GM12878 (cell line): ENCODE measurements around the gene TBCB. TPM values are rescaled to one million over a fixed set of nuclear protein-coding genes. Genes with fewer than 3 reads are reported as not detected.

Source experiments
- ATAC-seq: fragments of 200-7000 bp; cut with Tn5 transposase; 3 replicates; pipeline ENCODE4 v1.9.1; 2020; ENCODE audit warnings: mild to moderate bottlenecking, moderate library complexity
- BruUV-seq: library from RNA; stranded (reverse); fragments of 400-500 nt; replicated peaks from 2 replicates; lab custom pipeline; 2021; lab: Mats Ljungman, UMichigan
- CTCF ChIA-PET: fragments of 300-600 bp; sonication (Branson Sonifier 250); formaldehyde crosslinking; extraction: SDS; loops from one replicate; lab custom pipeline; 2021; ENCODE audit warnings: inconsistent platforms; lab: Yijun Ruan, JAX
- POLR2A ChIA-PET: fragments of 350-600 bp; formaldehyde crosslinking; extraction: SDS; loops from one replicate; lab custom pipeline; 2021; ENCODE audit warnings: inconsistent platforms; lab: Charles Lee
- RAD21 ChIA-PET: fragments of 300-600 bp; sonication (Branson Sonifier 250); formaldehyde crosslinking; loops from one replicate; lab custom pipeline; 2023; ENCODE audit warnings: antibody characterized with exemption; ENCODE audit not compliant: unreplicated experiment; lab: Charles Lee
- SMC1A ChIA-PET: fragments of 300-600 bp; sonication (Branson Sonifier 250); formaldehyde crosslinking; loops from one replicate; lab custom pipeline; 2023; ENCODE audit not compliant: unreplicated experiment, uncharacterized antibody; lab: Charles Lee
- DNase-seq: peaks from one replicate; pipeline ENCODE4 v3.0.0-alpha.2; 2011; ENCODE audit warnings: low read depth, low spot score
- FAIRE-seq: peaks from 3 replicates; lab custom pipeline; 2011; peaks lifted over from hg19 to GRCh38; lab: Jason Lieb, UNC
- H2AFZ ChIP-seq: 2 replicates; pipeline ENCODE4 v1.6.0; 2011; ENCODE audit warnings: low read depth, low read length, control low read depth; ENCODE audit not compliant: control insufficient read depth
- H3K27ac ChIP-seq: 2 replicates; pipeline ENCODE4 v1.5.1; 2011; ENCODE audit warnings: control low read depth; ENCODE audit not compliant: control insufficient read depth, insufficient read depth
- H3K27me3 ChIP-seq, 2 experiments: replicated peaks in 1 of 2; 2 replicates each; pipeline versions ENCODE4 v1.6.0 to v1.6.1; 2011; ENCODE audit warnings: low read length in 1 of 2; ENCODE audit not compliant: control insufficient read depth in 2 of 2, insufficient read depth in 2 of 2
- H3K36me3 ChIP-seq, 2 experiments: 2 replicates each; pipeline ENCODE4 v1.5.1; 2011; ENCODE audit warnings: low read length in 1 of 2; ENCODE audit not compliant: control insufficient read depth in 2 of 2, insufficient read depth in 2 of 2
- H3K4me1 ChIP-seq: 2 replicates; pipeline ENCODE4 v1.6.1; 2011; ENCODE audit warnings: mild to moderate bottlenecking, low read length, moderate library complexity, mixed read lengths; ENCODE audit not compliant: control insufficient read depth, insufficient read depth
- H3K4me2 ChIP-seq: 2 replicates; pipeline ENCODE4 v1.6.0; 2011; ENCODE audit warnings: control low read depth; ENCODE audit not compliant: control insufficient read depth, insufficient read depth
- H3K4me3 ChIP-seq: fragments of 200-600 bp; sonication (generic); 2 replicates; pipeline ENCODE4 v1.5.1; 2016
- H3K79me2 ChIP-seq: 2 replicates; pipeline ENCODE4 v1.6.0; 2011; ENCODE audit warnings: low read length; ENCODE audit not compliant: control insufficient read depth, insufficient read depth
- H3K9ac ChIP-seq: 2 replicates; pipeline ENCODE4 v1.8.0; 2011; ENCODE audit warnings: low read length, control low read depth, mixed read lengths; ENCODE audit not compliant: control insufficient read depth, insufficient read depth
- H3K9me3 ChIP-seq: replicated peaks from 3 replicates; pipeline ENCODE4 v1.5.1; 2011; ENCODE audit warnings: mild to moderate bottlenecking, low read length; ENCODE audit not compliant: control insufficient read depth, insufficient read depth
- H4K20me1 ChIP-seq: 2 replicates; pipeline ENCODE4 v1.6.0; 2011; ENCODE audit not compliant: control insufficient read depth, insufficient read depth
- BACH1 ChIP-seq: fragments of 450-650 bp; IDR thresholded peaks from 2 replicates; pipeline ENCODE4 v1.6.1; 2017; ENCODE audit warnings: mild to moderate bottlenecking, borderline replicate concordance
- BRCA1 ChIP-seq: IDR thresholded peaks from 2 replicates; pipeline ENCODE4 v1.6.1; 2011; ENCODE audit warnings: low read depth, low read length, improper control_type of control experiment
- CBFB ChIP-seq: IDR thresholded peaks from 2 replicates; pipeline ENCODE4 v1.6.1; 2016; ENCODE audit warnings: antibody characterized with exemption, low read depth
- CEBPB ChIP-seq, 2 experiments: fragments of 150-350 bp in 1 of 2; IDR thresholded peaks; 2 replicates each; pipeline ENCODE4 v1.6.1; 2012 to 2014; ENCODE audit warnings: low read depth in 2 of 2, low read length in 2 of 2, borderline replicate concordance in 1 of 2, inconsistent platforms in 1 of 2
- CHD2 ChIP-seq: IDR thresholded peaks from 2 replicates; pipeline ENCODE4 v1.6.1; 2011; ENCODE audit warnings: low read depth, low read length, improper control_type of control experiment, borderline replicate concordance
- CTCF ChIP-seq, 3 experiments: IDR thresholded peaks in 2 of 3; conservative IDR thresholded peaks in 1 of 3; 2 replicates each; pipeline ENCODE4 v1.5.1; 2011; ENCODE audit warnings: low read depth in 3 of 3, low read length in 3 of 3, mild to moderate bottlenecking in 3 of 3, control low read depth in 2 of 3, moderate library complexity in 2 of 3, inconsistent platforms in 1 of 3, mixed read lengths in 1 of 3; ENCODE audit not compliant: control insufficient read depth in 2 of 3, insufficient read depth in 1 of 3; ENCODE audit errors: extremely low read depth in 1 of 3
- DPF2 ChIP-seq: fragments of 450-650 bp; IDR thresholded peaks from 2 replicates; pipeline ENCODE4 v1.6.1; 2017; ENCODE audit warnings: mild to moderate bottlenecking
- EGR1 ChIP-seq, 2 experiments: IDR thresholded peaks; 1 replicate in 1 of 2; 2 replicates in 1 of 2; pipeline ENCODE4 v1.6.1; 2011 to 2012; ENCODE audit warnings: low read depth in 2 of 2, low read length in 2 of 2, borderline replicate concordance in 1 of 2, mild to moderate bottlenecking in 1 of 2, moderate library complexity in 1 of 2
- GATAD2B ChIP-seq: fragments of 450-650 bp; conservative IDR thresholded peaks from 2 replicates; pipeline ENCODE4 v1.6.1; 2017; ENCODE audit warnings: low read depth, mild to moderate bottlenecking, moderate library complexity
- KLF5 ChIP-seq: fragments of 450-650 bp; IDR thresholded peaks from 2 replicates; pipeline ENCODE4 v1.6.1; 2014; ENCODE audit warnings: mild to moderate bottlenecking; ENCODE audit not compliant: partially characterized antibody
- LARP7 ChIP-seq: fragments of 450-650 bp; IDR thresholded peaks from 2 replicates; pipeline ENCODE4 v1.6.1; 2017; ENCODE audit warnings: mild to moderate bottlenecking
- MEF2A ChIP-seq: IDR thresholded peaks from 2 replicates; pipeline ENCODE4 v1.6.1; 2011; ENCODE audit warnings: low read depth, mild to moderate bottlenecking, low read length, moderate library complexity; ENCODE audit not compliant: insufficient read depth
- MXI1 ChIP-seq: fragments of 150-350 bp; IDR thresholded peaks from 2 replicates; pipeline ENCODE4 v1.6.1; 2011; ENCODE audit warnings: low read depth, mild to moderate bottlenecking, inconsistent platforms, low read length, improper control_type of control experiment
- SKIL ChIP-seq: fragments of 450-650 bp; IDR thresholded peaks from 2 replicates; pipeline ENCODE4 v1.6.1; 2017; ENCODE audit warnings: mild to moderate bottlenecking, low read depth, inconsistent platforms; ENCODE audit not compliant: poor library complexity, severe bottlenecking
- SRF ChIP-seq, 2 experiments: IDR thresholded peaks; 2 replicates each; pipeline ENCODE4 v1.6.1; 2011; ENCODE audit warnings: low read depth in 2 of 2, low read length in 2 of 2, mild to moderate bottlenecking in 1 of 2, moderate library complexity in 1 of 2
- ZBED1 ChIP-seq: IDR thresholded peaks from 2 replicates; pipeline ENCODE4 v1.6.1; 2016; ENCODE audit warnings: borderline replicate concordance
- ZNF207 ChIP-seq: fragments of 450-650 bp; IDR thresholded peaks from 2 replicates; pipeline ENCODE4 v1.6.1; 2014; ENCODE audit warnings: antibody characterized with exemption, mild to moderate bottlenecking, borderline replicate concordance
- ZNF274 ChIP-seq: IDR thresholded peaks from one replicate; pipeline ENCODE4 v1.8.0; 2011; ENCODE audit not compliant: insufficient read length, insufficient read depth
- WGBS: methylation state at CpG from one replicate; pipeline ENCODE4 v1.1.6; 2016; ENCODE audit warnings: low lambda C conversion rate; ENCODE audit not compliant: insufficient replicate concordance, insufficient coverage; ENCODE audit errors: missing lambda C conversion rate; 5-methylcytosine and 5-hydroxymethylcytosine counted together
- in situ Hi-C: fragments of 300-500 bp; cut with MboI; formaldehyde crosslinking; loops from 9 replicates; pipeline ENCODE4 v1.14.3; 2018; ENCODE audit warnings: mixed read lengths
- intact Hi-C: fragments of 100-400 bp; cut with micrococcal nuclease; formaldehyde crosslinking; loops from one replicate; pipeline ENCODE4 v1.14.2; 2022; ENCODE audit not compliant: unreplicated experiment
- polyA plus RNA-seq, 11 experiments: library from polyadenylated mRNA; depleted of rRNA in 4 of 11; unstranded in 6 of 11; stranded (reverse) in 5 of 11; fragments of >200 nt; fragmentation: Nextera tagmentation in 4 of 11; fragmentation: Illumina TruSeq in 1 of 11; extraction: Ambion mirVana in 4 of 11; extraction: Trizol in 1 of 11; gene quantifications; 1 replicate in 1 of 11; 2 replicates in 10 of 11; pipeline versions ENCODE4 v1.2.1 to v1.2.3, GENCODE V29; 2011 to 2016; ENCODE audit warnings: inconsistent platforms in 2 of 11, missing spikeins in 2 of 11, low read depth in 1 of 11
- total RNA-seq, 4 experiments: library from RNA; depleted of rRNA in 3 of 4; stranded (reverse); fragments of >200 nt in 3 of 4; fragmentation: Illumina TruSeq in 1 of 4; extraction: Trizol in 1 of 4; gene quantifications; 2 replicates each; pipeline versions ENCODE4 v1.2.1 to v1.2.3, GENCODE V29; 2013 to 2021

Gene TBCB
- total and polyA plus RNA-seq, 10 of the 15 experiments (the other 5 are each of a cell fraction or from before 2014, with no cell fraction given), result 9.4 to 193 (median 126) TPM

GRCh38 chr19:36139473-36140303, 24.4 kb downstream of the TBCB start, which contains the start of gene CAPNS1:
TSS of gene CAPNS1 (plus strand) at chr19:36140066. CDS start at chr19:36141012, 946 bp downstream.
- in situ Hi-C loops, result loop anchor here (10.0 kb wide), 1 partner anchor 1455 kb away; the partner anchor contains the start of genes ZNF540 and ZNF571
- peak within 1 kb of the TSS; percentile 70 for H2AFZ ChIP-seq
- ChIA-PET POLR2A (interaction anchor here (0.5 to 2.0 kb wide), 6 partner anchors 12 to 1142 kb away, joined by 3 to 12 read pairs (median 3); partner anchors contain the start of genes POLR2I and TBCB), SMC1A (interaction anchor here (2.0 kb wide), 1 partner anchor 12 kb away, joined by 5 read pairs; no protein-coding TSS in a partner anchor), RAD21 (interaction anchor here (2.0 kb wide), 1 partner anchor 12 kb away, joined by 9 read pairs; no protein-coding TSS in a partner anchor), CTCF (interaction anchor here (0.6 to 6.3 kb wide), 3 partner anchors 12 to 78 kb away, joined by 3 to 37 read pairs (median 3); no protein-coding TSS in a partner anchor)
- H3K4me3 ChIP-seq, result peak within 1 kb of the TSS; percentile 96
- peak within 1 kb of the TSS; percentile 97 for H3K9ac ChIP-seq
- peaks cover 4% of the 10 kb centered on the region in 2 experiments; a peak in 3 of 4 replicates for H3K36me3 ChIP-seq
- FAIRE-seq (peak; percentile 31), ATAC-seq (peak; percentile 88), DNase-seq (peak; percentile 88)
- H3K27me3 ChIP-seq, result no peaks in the 10 kb centered on the region
- BruUV-seq, result TSS peak; percentile 90
- 2% methylated on average over 75 of the region's 75 CpGs for WGBS
- H4K20me1 ChIP-seq, result peaks cover 6% of the 10 kb centered on the region
- intact Hi-C loops, result no loop called here
- H3K27ac ChIP-seq, result peak within 1 kb of the TSS; percentile 98
- H3K4me2 ChIP-seq, result peak within 1 kb of the TSS; percentile 83
- peaks cover 16% of the 10 kb centered on the region for H3K79me2 ChIP-seq
- H3K9me3 ChIP-seq, result no peaks in the 10 kb centered on the region
- H3K4me1 ChIP-seq, result peaks cover 10% of the 10 kb centered on the region; the same call in 1 of the 2 replicates
- TF ChIP-seq SRF (IDR thresholded peaks at IDR 0.05; ENCODE audit: low read depth in 2 of 2, low read length in 2 of 2) (no peak), EGR1 (IDR thresholded peaks at IDR 0.05; ENCODE audit: borderline replicate concordance in 1 of 2, low read depth in 2 of 2, low read length in 2 of 2) (peak in 1 of 2 experiments; percentile 88; a peak in 2 of 3 replicates), BACH1 (peak; percentile 85; the same call in 1 of the 2 replicates), LARP7 (peak; percentile 65; the same call in 1 of the 2 replicates), KLF5 (peak; percentile 70), CEBPB (IDR thresholded peaks at IDR 0.05; ENCODE audit: borderline replicate concordance in 1 of 2, low read depth in 2 of 2, low read length in 2 of 2) (no peak), DPF2 (peak; percentile 67; the same call in 1 of the 2 replicates), GATAD2B (peak; percentile 82; the same call in 1 of the 2 replicates), CHD2 (0 out of 2 replicates have a peak, but pooled peaks have one; percentile 29), CBFB (peak; percentile 62; the same call in 1 of the 2 replicates), ZBED1 (peak; percentile 99; the same call in 1 of the 2 replicates), ZNF274 (no peak), BRCA1 (no peak), MXI1 (peak; percentile 78), CTCF (IDR thresholded peaks at IDR 0.05 in 2 of 3, conservative IDR thresholded peaks at IDR 0.05 in 1 of 3; ENCODE audit: control insufficient read depth in 2 of 3, extremely low read depth in 1 of 3, insufficient read depth in 1 of 3, low read depth in 3 of 3, low read length in 3 of 3) (0 out of 6 replicates have a peak, but pooled peaks of 1 of the 3 experiments have one; percentile 11), MEF2A (no peak), SKIL (no peak), ZNF207 (peak; percentile 80; the same call in 1 of the 2 replicates)
